HL-60/S4 (cell line): ENCODE results near the gene BCAP31.

Experiments
- in situ Hi-C: fragments of 300-500 bp; cut with MboI; formaldehyde crosslinking; loops from 2 replicates; pipeline ENCODE4 v1.14.3; 2022; ENCODE audit warnings: low sequenced_read_pairs

The BCAP31 gene

GRCh38 chrX:153763298-153763932, 39.2 kb upstream of the BCAP31 start:
- in situ Hi-C loops = no loop called here

GRCh38 chrX:153762626-153763173, 38.5 kb upstream of the BCAP31 start:
- in situ Hi-C loops = no loop called here

GRCh38 chrX:153761863-153762262, 37.7 kb upstream of the BCAP31 start:
- in situ Hi-C loops = no loop called here

- in situ Hi-C loops = no loop called here
Observed at GRCh38 chrX:153755136-153755535, 30.9 kb upstream of the BCAP31 start.

GRCh38 chrX:153750127-153750774, 26.1 kb upstream of the BCAP31 start:
- in situ Hi-C loops = no loop called here

- in situ Hi-C loops = loop anchor here (25.0 kb wide), 1 partner anchor 788 kb away; the partner anchor contains the start of genes G6PD and IKBKG
Observed at GRCh38 chrX:153749017-153749416, 24.8 kb upstream of the BCAP31 start.

- in situ Hi-C loops = loop anchor here (25.0 kb wide), 1 partner anchor 790 kb away; the partner anchor contains the start of genes G6PD and IKBKG
Observed at GRCh38 chrX:153746991-153747390, 22.8 kb upstream of the BCAP31 start.

- in situ Hi-C loops = loop anchor here (25.0 kb wide), 1 partner anchor 791 kb away; the partner anchor contains the start of genes G6PD and IKBKG
Observed at GRCh38 chrX:153746359-153746758, 22.2 kb upstream of the BCAP31 start.

- in situ Hi-C loops = loop anchor here (25.0 kb wide), 1 partner anchor 792 kb away; the partner anchor contains the start of genes G6PD and IKBKG
Observed at GRCh38 chrX:153745067-153745433, 20.9 kb upstream of the BCAP31 start.

- in situ Hi-C loops = loop anchor here (25.0 kb wide), 1 partner anchor 793 kb away; the partner anchor contains the start of genes G6PD and IKBKG
Observed at GRCh38 chrX:153744210-153745066, 20.3 kb upstream of the BCAP31 start.

- in situ Hi-C loops = loop anchor here (25.0 kb wide), 1 partner anchor 794 kb away; the partner anchor contains the start of genes G6PD and IKBKG
Observed at GRCh38 chrX:153743468-153744209, 19.5 kb upstream of the BCAP31 start.

- in situ Hi-C loops = loop anchor here (25.0 kb wide), 1 partner anchor 794 kb away; the partner anchor contains the start of genes G6PD and IKBKG
Observed at GRCh38 chrX:153742796-153743467, 18.7 kb upstream of the BCAP31 start.

- in situ Hi-C loops = loop anchor here (25.0 kb wide), 1 partner anchor 795 kb away; the partner anchor contains the start of genes G6PD and IKBKG
Observed at GRCh38 chrX:153742111-153742510, 17.9 kb upstream of the BCAP31 start.

- in situ Hi-C loops = loop anchor here (25.0 kb wide), 1 partner anchor 796 kb away; the partner anchor contains the start of genes G6PD and IKBKG
Observed at GRCh38 chrX:153741446-153741845, 17.3 kb upstream of the BCAP31 start.

GRCh38 chrX:153740631-153741222, 16.5 kb upstream of the BCAP31 start:
- in situ Hi-C loops = loop anchor here (25.0 kb wide), 1 partner anchor 797 kb away; the partner anchor contains the start of genes G6PD and IKBKG

- in situ Hi-C loops = loop anchor here (25.0 kb wide), 1 partner anchor 797 kb away; the partner anchor contains the start of genes G6PD and IKBKG
Observed at GRCh38 chrX:153739754-153740486, 15.7 kb upstream of the BCAP31 start.

GRCh38 chrX:153738056-153738605, 13.9 kb upstream of the BCAP31 start:
- in situ Hi-C loops = loop anchor here (25.0 kb wide), 1 partner anchor 799 kb away; the partner anchor contains the start of genes G6PD and IKBKG
